ENCODE results near the gene WDTC1. TPM values are rescaled to one million over a fixed set of nuclear protein-coding genes. Genes with fewer than 3 reads are reported as not detected.
A peak's percentile ranks its signal among the peaks of the same experiment; 100 is the strongest.

WDTC1 gene
- total RNA-seq, 1 experiment from 2014 or later = 20.9 TPM

GRCh38 chr1:27297903-27298302 lies 63.5 kb downstream of the WDTC1 start:
- H3K36me3 ChIP-seq (ENCODE audit: insufficient read depth, low read length, poor library complexity, severe bottlenecking) = peaks cover 10% of the 10 kb centered on the region
- H3K9me3 ChIP-seq (ENCODE audit: low read depth, low read length, poor library complexity, severe bottlenecking) = no peaks in the 10 kb centered on the region
- no peaks in the 10 kb centered on the region for H3K27me3 ChIP-seq (replicated peaks; ENCODE audit: insufficient read depth, low read depth, low read length, poor library complexity)
- TF ChIP-seq EZH2 (IDR thresholded peaks at IDR 0.05; ENCODE audit: borderline replicate concordance, low read depth, low read length, poor library complexity, severe bottlenecking) = no peak
- no peak for TF ChIP-seq CTCF (conservative IDR thresholded peaks at IDR 0.05; ENCODE audit: low read depth, low read length)
- no peak overlapping the region for H3K27ac ChIP-seq (ENCODE audit: low read depth, low read length, poor library complexity, severe bottlenecking)
- no peak for DNase-seq (ENCODE audit: low spot score)
- no peak overlapping the region for H3K4me3 ChIP-seq (ENCODE audit: low read depth, low read length, poor library complexity, severe bottlenecking)
- BruUV-seq (replicated peaks) = no TSS peak
- CTCF ChIA-PET = no interaction called here
- intact Hi-C loops (cut with micrococcal nuclease; ENCODE audit: unreplicated experiment) = no loop called here
- H3K4me1 ChIP-seq (ENCODE audit: insufficient read depth, low read length, poor library complexity, severe bottlenecking) = peaks cover 4% of the 10 kb centered on the region
- POLR2A ChIA-PET (ENCODE audit: low non-redundant PET) = interaction anchor here (0.6 kb wide), 1 partner anchor 15 kb away, joined by 9 read pairs; no protein-coding TSS in a partner anchor

GRCh38 chr1:27298632-27299384 lies 64.4 kb downstream of the WDTC1 start:
- TF ChIP-seq CTCF (conservative IDR thresholded peaks at IDR 0.05; ENCODE audit: low read depth, low read length) (no peak), EZH2 (IDR thresholded peaks at IDR 0.05; ENCODE audit: borderline replicate concordance, low read depth, low read length, poor library complexity, severe bottlenecking) (no peak)
- intact Hi-C loops (cut with micrococcal nuclease; ENCODE audit: unreplicated experiment) = no loop called here
- Histone ChIP-seq H3K27ac (ENCODE audit: low read depth, low read length, poor library complexity, severe bottlenecking) (no peak overlapping the region), H3K27me3 (replicated peaks; ENCODE audit: insufficient read depth, low read depth, low read length, poor library complexity) (no peaks in the 10 kb centered on the region), H3K36me3 (ENCODE audit: insufficient read depth, low read length, poor library complexity, severe bottlenecking) (peaks cover 10% of the 10 kb centered on the region), H3K4me3 (ENCODE audit: low read depth, low read length, poor library complexity, severe bottlenecking) (no peak overlapping the region), H3K9me3 (ENCODE audit: low read depth, low read length, poor library complexity, severe bottlenecking) (no peaks in the 10 kb centered on the region), H3K4me1 (ENCODE audit: insufficient read depth, low read length, poor library complexity, severe bottlenecking) (peaks cover 4% of the 10 kb centered on the region)
- ChIA-PET CTCF (interaction anchor here (0.8 to 2.8 kb wide), 2 partner anchors 92 to 254 kb away, joined by 3 to 8 read pairs; no protein-coding TSS in a partner anchor), POLR2A (ENCODE audit: low non-redundant PET) (no interaction called here)
- no TSS peak for BruUV-seq (replicated peaks)
- no peak for DNase-seq (ENCODE audit: low spot score)

GRCh38 chr1:27299385-27300271 lies 65.2 kb downstream of the WDTC1 start:
- Histone ChIP-seq H3K27ac (ENCODE audit: low read depth, low read length, poor library complexity, severe bottlenecking) (peak overlapping the region; percentile 16), H3K4me1 (ENCODE audit: insufficient read depth, low read length, poor library complexity, severe bottlenecking) (peaks cover 4% of the 10 kb centered on the region), H3K36me3 (ENCODE audit: insufficient read depth, low read length, poor library complexity, severe bottlenecking) (peaks cover 10% of the 10 kb centered on the region), H3K9me3 (ENCODE audit: low read depth, low read length, poor library complexity, severe bottlenecking) (no peaks in the 10 kb centered on the region), H3K27me3 (replicated peaks; ENCODE audit: insufficient read depth, low read depth, low read length, poor library complexity) (no peaks in the 10 kb centered on the region), H3K4me3 (ENCODE audit: low read depth, low read length, poor library complexity, severe bottlenecking) (no peak overlapping the region)
- ChIA-PET POLR2A (ENCODE audit: low non-redundant PET) (no interaction called here), CTCF (interaction anchor here (0.8 to 2.8 kb wide), 8 partner anchors 19 to 363 kb away, joined by 3 to 21 read pairs (median 4); partner anchors contain the start of gene AHDC1)
- no peak for TF ChIP-seq EZH2 (IDR thresholded peaks at IDR 0.05; ENCODE audit: borderline replicate concordance, low read depth, low read length, poor library complexity, severe bottlenecking)
- TF ChIP-seq CTCF (conservative IDR thresholded peaks at IDR 0.05; ENCODE audit: low read depth, low read length) = no peak
- intact Hi-C loops (cut with micrococcal nuclease; ENCODE audit: unreplicated experiment) = loop anchor here (2.0 to 5.0 kb wide), 3 partner anchors 89 to 363 kb away; no protein-coding TSS in a partner anchor
- BruUV-seq (replicated peaks) = no TSS peak
- DNase-seq (ENCODE audit: low spot score) = no peak

Data from A673 (cell line).